DOHH2 (cell line): ENCODE measurements around the gene EYA2.

Source experiments
- H3F3A ChIP-seq: fragments of 200-600 bp; sonication (generic), shearing (Covaris generic); 2 replicates; pipeline ENCODE4 v1.6.0; 2016; ENCODE audit warnings: antibody characterized with exemption, mild to moderate bottlenecking; ENCODE audit not compliant: control insufficient read depth, insufficient read depth
- H3K27ac ChIP-seq: fragments of 200-600 bp; sonication (generic); 2 replicates; pipeline ENCODE4 v1.5.1; 2014; ENCODE audit warnings: low read depth, mild to moderate bottlenecking, low read length, moderate library complexity
- H3K27me3 ChIP-seq: fragments of 200-600 bp; sonication (generic); 2 replicates; pipeline ENCODE4 v1.6.1; 2014; ENCODE audit warnings: mild to moderate bottlenecking, low read length, mixed read lengths; ENCODE audit not compliant: control insufficient read depth
- H3K36me3 ChIP-seq: fragments of 200-600 bp; sonication (generic); 2 replicates; pipeline ENCODE4 v1.6.1; 2014; ENCODE audit warnings: mild to moderate bottlenecking, low read length, moderate library complexity, mixed read lengths; ENCODE audit not compliant: control insufficient read depth
- H3K4me1 ChIP-seq: fragments of 200-600 bp; sonication (generic); 2 replicates; pipeline ENCODE4 v1.6.1; 2014; ENCODE audit warnings: mild to moderate bottlenecking, low read length, mixed read lengths; ENCODE audit not compliant: control insufficient read depth
- H3K4me2 ChIP-seq: fragments of 200-600 bp; sonication (generic); 2 replicates; pipeline ENCODE4 v1.6.0; 2014; ENCODE audit warnings: mild to moderate bottlenecking, low read length, moderate library complexity
- H3K4me3 ChIP-seq: fragments of 200-600 bp; sonication (generic); 2 replicates; pipeline ENCODE4 v1.5.1; 2014; ENCODE audit warnings: mild to moderate bottlenecking, low read length, mixed read lengths
- H3K79me2 ChIP-seq: fragments of 200-600 bp; sonication (generic); 2 replicates; pipeline ENCODE4 v1.6.1; 2014; ENCODE audit warnings: mild to moderate bottlenecking, low read length, mixed read lengths; ENCODE audit not compliant: control insufficient read depth
- H3K9me2 ChIP-seq: fragments of 200-600 bp; sonication (generic); replicated peaks from 2 replicates; pipeline ENCODE4 v1.6.1; 2014; ENCODE audit warnings: mild to moderate bottlenecking, low read length, mixed read lengths; ENCODE audit not compliant: control insufficient read depth
- H3K9me3 ChIP-seq: fragments of 200-600 bp; sonication (generic); 2 replicates; pipeline ENCODE4 v1.6.1; 2014; ENCODE audit warnings: antibody characterized with exemption, low read length, mixed read lengths; ENCODE audit not compliant: control insufficient read depth, insufficient read depth
- H4K20me1 ChIP-seq: fragments of 200-600 bp; sonication (generic); 2 replicates; pipeline ENCODE4 v1.6.0; 2014; ENCODE audit warnings: low read depth, mild to moderate bottlenecking, antibody characterized with exemption, low read length, moderate library complexity; ENCODE audit not compliant: control insufficient read depth, insufficient read depth
- CTCF ChIP-seq: fragments of 200-600 bp; sonication (generic); IDR thresholded peaks from one replicate; pipeline ENCODE4 v1.5.1; 2014; ENCODE audit warnings: antibody characterized with exemption, mild to moderate bottlenecking, low read depth, low read length; ENCODE audit not compliant: poor library complexity, severe bottlenecking
- EZH2phosphoT487 ChIP-seq: fragments of 200-600 bp; sonication (generic); IDR thresholded peaks from 2 replicates; pipeline ENCODE4 v1.6.1; 2017; ENCODE audit warnings: borderline replicate concordance, mild to moderate bottlenecking, antibody characterized with exemption, low read length, moderate library complexity, mixed read lengths

The EYA2 gene

GRCh38 chr20:47191074-47191673 is 296.5 kb downstream of the EYA2 start:
- H3K27ac ChIP-seq, result no peak overlapping the region
- H3K27me3 ChIP-seq, result peaks cover 18% of the 10 kb centered on the region
- peaks cover 2% of the 10 kb centered on the region; the same call in 1 of the 2 replicates for H3K4me1 ChIP-seq
- TF ChIP-seq EZH2phosphoT487 (no peak), CTCF (no peak)
- no peaks in the 10 kb centered on the region for H3K79me2 ChIP-seq
- H3F3A ChIP-seq, result no peaks in the 10 kb centered on the region
- no peaks in the 10 kb centered on the region for H3K36me3 ChIP-seq
- no peaks in the 10 kb centered on the region for H3K9me3 ChIP-seq
- H3K9me2 ChIP-seq, result no peaks in the 10 kb centered on the region
- no peak overlapping the region for H3K4me2 ChIP-seq
- H3K4me3 ChIP-seq, result no peak overlapping the region
- H4K20me1 ChIP-seq, result no peaks in the 10 kb centered on the region

- no peaks in the 10 kb centered on the region for H3K36me3 ChIP-seq
- no peak overlapping the region for H3K27ac ChIP-seq
- TF ChIP-seq EZH2phosphoT487 (no peak), CTCF (no peak)
- H4K20me1 ChIP-seq, result no peaks in the 10 kb centered on the region
- H3K4me3 ChIP-seq, result no peak overlapping the region
- H3K4me2 ChIP-seq, result no peak overlapping the region
- no peaks in the 10 kb centered on the region for H3F3A ChIP-seq
- H3K9me2 ChIP-seq, result no peaks in the 10 kb centered on the region
- no peaks in the 10 kb centered on the region for H3K79me2 ChIP-seq
- H3K9me3 ChIP-seq, result no peaks in the 10 kb centered on the region
- peaks cover 8% of the 10 kb centered on the region for H3K4me1 ChIP-seq
- peaks cover 18% of the 10 kb centered on the region for H3K27me3 ChIP-seq
Observed at GRCh38 chr20:47191956-47192355, 297.3 kb downstream of the EYA2 start.

DNA sequence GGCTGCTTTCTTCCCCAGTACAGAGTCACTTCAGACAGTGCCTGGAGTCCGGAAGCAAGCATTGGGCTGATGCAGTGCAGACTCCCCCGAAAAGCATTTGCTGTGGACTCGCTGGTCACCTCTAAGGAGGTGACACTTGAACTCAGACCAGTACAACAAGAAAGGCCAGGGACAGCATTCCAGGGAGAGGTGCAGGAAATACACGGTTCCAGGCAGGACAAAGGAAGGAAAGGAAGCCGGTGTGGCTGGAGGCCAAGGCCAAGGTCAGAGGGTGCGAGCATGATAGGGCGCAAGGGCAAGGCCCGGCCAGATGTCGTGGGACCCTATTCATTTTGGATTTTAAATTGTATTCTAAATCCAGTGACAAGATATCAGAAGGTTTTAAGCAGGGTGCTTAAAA is 300.9 kb downstream of the EYA2 start:
- Histone ChIP-seq H4K20me1 (no peaks in the 10 kb centered on the region), H3K4me3 (no peak overlapping the region), H3K79me2 (no peaks in the 10 kb centered on the region), H3F3A (no peaks in the 10 kb centered on the region), H3K9me2 (no peaks in the 10 kb centered on the region), H3K36me3 (no peaks in the 10 kb centered on the region), H3K27ac (no peak overlapping the region), H3K4me2 (no peak overlapping the region), H3K9me3 (no peaks in the 10 kb centered on the region), H3K4me1 (peaks cover 8% of the 10 kb centered on the region), H3K27me3 (peaks cover 9% of the 10 kb centered on the region)
- no peak for TF ChIP-seq CTCF
- TF ChIP-seq EZH2phosphoT487, result no peak
